HG03565 (cell line): Measurements from ENCODE around the gene LCN12.

Experiments
- ATAC-seq: cut with Tn5 transposase; IDR thresholded peaks from one replicate; pipeline ENCODE4 v1.9.1; 2021; ENCODE audit warnings: mild to moderate bottlenecking, moderate library complexity; ENCODE audit not compliant: unreplicated experiment

The LCN12 gene

GRCh38 chr9:136957461-136957860 is 5.4 kb downstream of the LCN12 start:
- no peak for ATAC-seq

- ATAC-seq, result no peak
Observed at GRCh38 chr9:136957901-136958300, 5.8 kb downstream of the LCN12 start.

- no peak for ATAC-seq
Observed at GRCh38 chr9:136958473-136958872, 6.4 kb downstream of the LCN12 start.

GRCh38 chr9:136958898-136959850 is 7.1 kb downstream of the LCN12 start:
- no peak for ATAC-seq

DNA sequence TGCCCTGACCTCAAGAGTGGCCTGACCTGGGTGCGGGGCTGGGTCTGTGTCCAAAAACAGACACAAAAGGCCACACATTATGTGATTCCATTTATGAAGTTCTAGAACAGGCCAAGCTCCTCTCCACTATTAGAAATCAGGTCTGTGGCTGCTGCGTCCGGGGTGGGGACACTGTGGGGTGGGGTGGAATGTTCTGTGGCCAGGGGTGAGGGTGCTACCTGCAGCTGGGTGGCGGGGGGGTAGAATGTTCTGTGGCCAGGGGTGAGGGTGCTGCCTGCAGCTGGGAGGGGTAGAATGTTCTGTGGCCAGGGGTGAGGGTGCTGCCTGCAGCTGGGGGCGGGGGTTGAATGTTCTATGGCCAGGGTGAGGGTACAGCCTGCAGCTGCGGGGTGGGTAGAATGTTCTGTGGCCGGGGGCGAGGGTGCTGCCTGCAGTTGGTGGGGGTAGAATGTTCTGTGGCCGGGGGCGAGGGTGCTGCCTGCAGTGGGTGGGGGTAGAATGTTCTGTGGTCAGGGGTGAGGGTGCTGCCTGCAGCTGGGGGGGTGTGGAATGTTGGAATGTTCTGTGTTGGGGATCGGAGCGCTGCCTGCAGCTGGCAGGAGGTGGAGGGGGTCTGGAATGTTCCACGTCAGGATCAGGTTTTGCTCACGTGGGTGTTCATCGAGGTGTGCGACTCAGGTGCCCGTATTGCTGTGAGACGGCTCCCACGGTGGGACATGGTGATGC is 8.3 kb downstream of the LCN12 start:
- no peak for ATAC-seq

DNA sequence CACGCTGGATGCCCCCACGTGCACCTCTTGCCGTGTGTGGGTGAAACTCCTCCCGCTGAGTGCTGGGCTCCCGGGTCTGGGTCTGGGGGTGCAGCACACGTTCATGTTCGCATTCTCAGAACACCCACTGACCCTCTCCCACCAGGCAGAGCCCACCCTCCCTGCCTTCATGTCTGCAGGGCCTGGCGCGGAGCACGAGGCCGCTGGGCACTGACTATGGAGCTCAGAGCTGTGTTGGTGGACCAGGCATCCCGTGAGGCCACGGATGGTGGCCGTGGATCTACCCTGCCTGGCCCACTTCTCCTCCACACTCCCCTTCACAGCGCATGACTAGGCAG is 8.8 kb downstream of the LCN12 start:
- no peak for ATAC-seq

DNA sequence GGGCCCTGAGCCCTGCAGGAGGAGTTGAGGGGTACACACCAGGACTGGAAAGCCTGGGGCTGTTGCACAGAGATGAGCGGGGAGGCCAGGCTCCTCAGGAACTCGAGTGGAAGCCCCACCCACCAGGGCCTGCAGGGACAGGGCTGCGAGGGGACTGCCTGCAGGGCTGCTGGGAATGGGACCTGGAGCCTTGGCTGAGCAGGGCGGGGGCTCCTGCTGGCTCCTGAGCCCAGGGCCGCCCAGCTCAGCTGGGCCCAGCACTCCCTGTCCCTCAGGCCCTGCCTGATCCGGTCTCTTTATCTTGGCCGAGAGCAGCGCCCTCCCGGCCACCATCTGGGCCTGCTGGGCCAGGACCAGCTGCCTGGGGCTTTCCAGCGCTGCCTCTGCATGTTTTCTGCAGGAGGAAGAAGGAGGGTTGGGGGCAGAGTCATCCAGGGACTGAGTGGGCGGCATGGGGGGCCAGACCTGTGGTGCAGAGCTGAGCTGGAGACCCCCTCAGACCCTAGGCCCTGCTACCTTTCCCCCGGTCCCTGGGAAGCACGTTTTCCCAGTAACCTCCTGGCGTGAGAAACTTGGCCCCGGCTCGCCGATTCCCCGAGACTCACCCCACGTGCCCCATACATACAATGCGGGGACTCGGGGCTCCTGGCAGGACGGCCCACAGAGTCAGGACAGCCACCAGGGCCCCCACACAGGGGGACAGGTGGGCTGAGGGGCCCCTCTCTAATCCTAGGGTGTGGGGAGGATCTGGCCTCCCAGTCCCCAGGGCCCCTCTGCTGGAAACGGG is 9.4 kb downstream of the LCN12 start:
- ATAC-seq, result no peak

DNA sequence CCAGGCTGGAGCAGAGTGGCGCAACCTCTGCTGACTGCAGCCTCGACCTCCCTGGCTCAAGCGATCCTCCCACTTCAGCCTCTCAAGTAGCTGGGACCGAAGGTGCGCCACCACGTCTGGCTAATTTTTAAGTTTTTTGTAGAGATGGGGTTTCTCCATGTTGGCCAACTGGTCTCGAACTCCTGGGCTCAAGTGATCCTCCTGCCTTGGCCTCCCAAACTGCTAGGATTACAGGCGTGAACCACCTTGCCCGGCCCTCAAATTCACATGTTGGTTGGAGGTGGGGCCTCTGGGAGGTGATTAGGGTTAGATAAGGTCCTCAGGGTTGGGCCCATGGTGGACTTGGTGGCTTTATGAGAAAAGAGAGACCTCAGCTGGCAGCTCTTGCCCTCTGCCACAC is 10.1 kb downstream of the LCN12 start:
- ATAC-seq, result no peak

DNA sequence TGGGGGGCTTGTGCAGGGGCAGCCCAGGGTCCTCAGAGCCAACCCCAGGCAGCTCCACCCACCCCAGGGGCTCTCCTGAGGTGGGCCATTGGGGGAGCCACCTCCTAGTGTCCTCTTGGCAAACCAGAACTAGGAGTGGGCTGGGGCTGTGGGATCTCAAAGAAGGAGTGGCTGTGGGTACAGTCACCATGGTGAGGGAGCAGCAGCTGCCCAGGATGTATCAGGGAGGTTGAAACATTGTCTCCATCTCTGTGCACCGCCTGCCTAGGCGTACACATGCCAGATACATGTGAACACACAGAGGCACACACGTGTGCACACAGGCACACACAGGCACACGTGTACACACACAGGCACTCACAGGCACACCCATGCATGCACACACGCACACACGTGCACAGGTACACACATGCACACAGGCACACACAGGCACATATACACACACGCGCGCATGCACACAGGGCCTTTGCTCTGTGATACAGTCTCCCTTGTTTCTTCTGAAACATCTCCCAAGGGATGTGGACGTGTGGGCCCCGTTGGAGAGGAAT is 10.7 kb downstream of the LCN12 start:
- no peak for ATAC-seq

DNA sequence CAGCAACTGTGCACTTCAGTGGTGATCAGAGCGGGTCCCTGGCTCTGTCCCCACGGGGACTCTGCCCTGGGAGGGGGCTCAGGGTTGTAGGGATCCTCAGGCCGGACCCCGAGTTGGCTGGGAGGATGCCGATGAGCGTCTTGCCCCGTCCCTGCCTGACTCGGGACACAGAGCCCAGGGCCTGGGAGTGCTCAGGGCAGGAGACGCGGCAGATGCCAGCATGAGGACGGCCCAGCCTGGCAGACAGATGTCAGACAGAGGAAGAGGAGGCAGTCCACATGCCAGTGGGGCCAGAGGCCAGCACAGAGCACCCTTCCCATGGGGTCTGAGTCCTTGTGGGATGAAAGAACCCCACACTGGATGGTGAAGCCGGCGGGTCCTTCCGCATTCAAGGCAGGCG is 11.3 kb downstream of the LCN12 start:
- no peak for ATAC-seq

GRCh38 chr9:136963751-136964150 is 11.7 kb downstream of the LCN12 start:
- no peak for ATAC-seq

DNA sequence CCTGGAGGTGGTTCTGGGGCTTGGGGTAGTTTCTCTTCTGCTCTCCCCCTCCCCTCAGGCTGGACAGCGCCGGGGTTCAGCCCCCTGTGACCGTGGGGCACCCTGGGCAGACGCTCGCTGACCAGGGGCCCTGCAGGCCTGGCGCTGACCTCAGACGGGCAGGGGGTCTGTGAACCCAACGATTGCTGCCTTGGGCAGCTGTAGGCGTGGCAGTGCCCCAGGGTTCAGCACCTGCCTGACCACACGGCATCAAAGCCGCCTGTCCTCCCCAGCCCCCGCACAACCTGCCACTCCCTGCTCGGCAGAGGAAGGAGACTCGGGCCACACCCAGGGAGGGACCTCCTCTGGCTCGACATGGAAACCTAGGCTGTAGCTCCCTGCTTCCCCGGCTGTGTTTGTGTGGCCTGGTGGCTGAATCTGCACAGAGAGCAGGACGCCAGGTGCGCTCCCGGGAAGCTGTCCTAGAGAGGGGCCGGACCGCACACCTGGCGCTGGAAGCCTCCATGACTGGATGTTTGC is 12.2 kb downstream of the LCN12 start:
- no peak for ATAC-seq

GRCh38 chr9:136964833-136965422 is 12.9 kb downstream of the LCN12 start:
- ATAC-seq, result no peak

DNA sequence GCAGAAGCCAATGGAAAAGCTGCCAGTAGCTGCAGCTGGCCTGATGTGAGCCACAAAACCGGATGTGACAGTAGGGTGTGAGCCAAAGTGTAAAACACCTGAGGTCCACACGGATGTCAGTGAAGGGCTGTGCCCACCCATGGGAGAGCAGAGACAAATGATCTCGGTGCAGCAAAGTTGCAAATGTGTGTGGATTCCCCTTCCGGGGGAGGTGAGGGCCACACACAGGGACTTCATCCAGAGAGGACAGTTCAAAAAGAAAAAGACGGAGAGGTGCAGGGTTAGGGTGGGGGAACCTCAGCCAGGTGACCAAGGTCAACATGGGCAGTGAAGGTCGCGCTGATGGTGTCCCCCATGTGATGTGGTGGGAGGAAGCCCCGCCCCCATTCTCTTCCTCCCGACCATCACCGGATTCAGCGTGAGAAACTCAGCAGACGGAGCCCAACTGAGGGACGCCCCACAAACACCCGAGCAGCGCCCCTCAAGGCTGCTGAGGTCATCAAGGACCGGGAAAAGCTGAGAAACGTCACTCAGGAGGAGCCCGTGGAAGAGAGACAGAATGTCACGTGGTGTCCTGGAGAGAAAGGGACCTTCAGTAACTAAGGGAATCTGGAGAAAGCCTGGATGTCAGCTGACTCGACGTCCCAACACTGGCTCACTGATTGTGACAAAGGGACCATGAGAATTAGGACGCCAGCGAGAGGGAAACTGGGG is 13.9 kb downstream of the LCN12 start:
- ATAC-seq, result no peak

DNA sequence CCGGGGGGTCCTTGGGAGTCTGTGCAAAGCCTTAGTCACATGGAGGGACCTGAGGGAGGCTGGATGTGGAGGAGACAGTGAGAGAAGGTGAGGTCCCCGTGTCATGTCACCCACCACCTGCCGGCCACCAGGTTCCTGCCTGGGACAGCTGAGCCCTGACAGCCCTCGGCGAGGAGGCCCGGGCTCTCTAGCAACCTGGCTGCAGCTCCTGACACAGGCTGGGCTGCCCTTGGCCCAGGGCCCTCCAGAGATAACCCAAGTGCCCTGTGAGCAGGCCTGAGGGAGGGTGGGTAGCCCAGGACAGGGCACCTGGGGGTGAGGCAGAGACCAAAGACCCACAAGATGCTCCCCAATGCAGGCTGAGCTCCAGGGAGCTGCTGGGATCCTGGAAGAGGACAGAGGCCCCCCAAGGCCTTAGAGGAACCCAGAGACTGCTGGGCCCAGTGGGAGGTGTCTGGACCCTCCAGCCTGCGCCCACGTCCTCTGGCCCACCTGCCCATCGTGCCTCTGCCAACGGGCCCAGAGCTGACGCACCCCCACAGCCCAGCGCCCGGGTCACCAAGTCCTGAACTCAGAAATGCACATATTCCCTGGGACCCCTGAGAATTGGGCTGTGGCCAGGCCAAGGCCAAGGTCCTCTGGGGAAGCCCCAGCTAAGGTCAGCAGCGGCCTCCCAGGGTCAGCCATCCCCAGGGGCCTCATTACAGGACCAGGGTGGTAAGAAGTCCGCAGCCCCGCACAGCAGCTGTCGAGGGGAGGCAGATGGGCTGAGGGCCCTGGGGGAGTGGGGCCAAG is 16.5 kb downstream of the LCN12 start:
- ATAC-seq, result no peak

GRCh38 chr9:136969150-136969549 is 17.1 kb downstream of the LCN12 start:
- ATAC-seq, result no peak

DNA sequence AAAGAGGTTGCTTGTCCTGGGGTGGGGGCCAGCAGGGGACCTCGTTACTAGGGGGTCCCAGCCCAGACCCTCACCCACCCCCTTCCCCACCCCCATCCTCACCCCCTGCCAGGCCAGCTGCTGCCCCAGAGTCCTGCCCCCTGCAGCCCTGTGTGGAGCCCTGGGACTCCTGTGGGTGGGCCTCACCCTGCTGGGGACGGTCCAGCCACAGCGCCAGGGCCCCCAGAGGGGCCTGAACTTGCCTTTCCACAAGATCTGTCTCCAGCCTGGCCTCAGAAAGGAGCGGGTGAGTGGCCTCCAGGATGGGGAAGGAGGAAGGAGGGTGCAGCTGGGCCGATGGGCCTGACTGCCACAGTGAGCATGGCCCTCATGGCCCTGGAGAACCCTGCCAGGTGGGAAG is 17.7 kb downstream of the LCN12 start:
- ATAC-seq, result no peak

DNA sequence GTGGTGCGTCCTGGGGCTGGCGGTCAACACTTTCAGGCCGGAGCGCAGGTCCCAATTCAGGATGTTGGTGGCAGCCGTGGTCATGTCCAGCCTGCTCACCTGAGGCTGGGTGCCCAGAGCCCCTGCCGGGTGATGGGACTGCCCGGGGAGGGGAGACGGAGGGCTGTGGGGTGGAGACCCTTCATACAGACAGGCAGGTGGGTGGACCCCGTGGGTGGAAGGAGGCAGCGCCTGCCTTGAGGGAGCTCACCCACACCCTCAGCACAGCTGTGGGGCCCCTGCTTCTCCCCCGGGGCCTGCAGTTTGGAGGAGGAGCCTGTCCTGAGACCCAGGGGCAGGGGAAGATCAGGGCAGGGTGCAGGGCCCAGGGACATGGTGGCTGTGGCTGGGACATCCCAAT is 18.3 kb downstream of the LCN12 start:
- no peak for ATAC-seq

DNA sequence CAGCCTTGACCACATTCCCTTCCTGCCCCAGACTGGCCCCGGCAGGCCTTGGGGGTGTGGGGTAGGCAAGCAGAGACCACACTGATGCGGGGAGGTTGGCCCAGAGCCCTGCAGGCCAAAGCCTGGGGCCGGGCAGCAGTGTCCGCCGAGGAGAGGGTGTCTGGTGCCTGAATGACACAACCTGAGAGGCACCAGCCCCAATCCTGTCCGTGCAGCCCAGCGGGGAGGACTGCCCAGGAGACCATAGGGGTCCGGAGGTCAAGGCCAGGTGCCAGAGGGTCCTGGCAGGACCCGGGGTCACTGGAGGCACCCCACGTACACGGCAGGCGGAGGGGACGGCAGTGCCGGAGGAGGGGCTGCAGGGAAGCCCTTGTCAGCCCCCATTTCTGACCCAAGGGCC is 19.7 kb downstream of the LCN12 start:
- ATAC-seq, result no peak
